IMR-90 (cell line): ENCODE results near the gene ARHGEF1. TPM values are rescaled to one million over a fixed set of nuclear protein-coding genes. Genes with fewer than 3 reads are reported as not detected.

ENCODE experiments used
- ATAC-seq: fragments of 200-7000 bp; cut with Tn5 transposase; 2 replicates; pipeline ENCODE4 v1.9.1; 2020; ENCODE audit warnings: low read depth, mild to moderate bottlenecking, moderate library complexity
- BruUV-seq: library from RNA; stranded (reverse); fragments of 400-500 nt; replicated peaks from 2 replicates; lab custom pipeline; 2021; lab: Mats Ljungman, UMichigan
- CTCF ChIA-PET: fragments of 300-600 bp; formaldehyde crosslinking; extraction: SDS; loops from one replicate; lab custom pipeline; 2021; ENCODE audit warnings: antibody characterized with exemption; lab: Yijun Ruan, JAX
- POLR2A ChIA-PET: fragments of 300-600 bp; sonication (Branson Sonifier 250); formaldehyde crosslinking; loops from one replicate; lab custom pipeline; 2022; ENCODE audit warnings: antibody characterized with exemption; ENCODE audit not compliant: unreplicated experiment; lab: Charles Lee
- DNase-seq: peaks from one replicate; pipeline ENCODE4 v3.0.0; 2013
- H2AFZ ChIP-seq: replicated peaks from 2 replicates; pipeline ENCODE3; 2013; ENCODE audit warnings: low read length, mild to moderate bottlenecking; ENCODE audit not compliant: poor library complexity
- H2AK5ac ChIP-seq: 2 replicates; pipeline ENCODE4 v1.6.1; 2013; ENCODE audit warnings: low read depth, low read length, inconsistent platforms
- H2AK9ac ChIP-seq: replicated peaks from 2 replicates; pipeline ENCODE3; 2013; ENCODE audit warnings: mild to moderate bottlenecking, low read depth, low read length, moderate library complexity; ENCODE audit not compliant: poor library complexity
- H2BK120ac ChIP-seq: 2 replicates; pipeline ENCODE4 v1.6.1; 2013; ENCODE audit warnings: low read depth, low read length, inconsistent platforms
- H2BK15ac ChIP-seq: 3 replicates; pipeline ENCODE4 v1.6.1; 2013; ENCODE audit warnings: low read depth, low read length, inconsistent platforms
- H2BK20ac ChIP-seq: 2 replicates; pipeline ENCODE4 v1.6.1; 2013; ENCODE audit warnings: low read depth, mild to moderate bottlenecking, inconsistent platforms, low read length, moderate library complexity
- H2BK5ac ChIP-seq: 2 replicates; pipeline ENCODE4 v1.6.1; 2013; ENCODE audit warnings: mild to moderate bottlenecking, low read depth, low read length, inconsistent platforms; ENCODE audit not compliant: poor library complexity, severe bottlenecking
- H3K14ac ChIP-seq: replicated peaks from 2 replicates; pipeline ENCODE4 v1.6.1; 2013; ENCODE audit warnings: low read depth, low read length, inconsistent platforms
- H3K18ac ChIP-seq: 2 replicates; pipeline ENCODE4 v1.6.1; 2013; ENCODE audit warnings: low read depth, low read length, control low read depth
- H3K23ac ChIP-seq: 2 replicates; pipeline ENCODE4 v1.6.1; 2013; ENCODE audit warnings: low read depth, low read length, inconsistent platforms
- H3K27ac ChIP-seq: 2 replicates; pipeline ENCODE4 v1.5.1; 2013; ENCODE audit warnings: mild to moderate bottlenecking, control low read depth, low read length; ENCODE audit not compliant: insufficient read depth
- H3K27me3 ChIP-seq: 2 replicates; pipeline ENCODE4 v1.6.1; 2013; ENCODE audit warnings: low read length; ENCODE audit not compliant: control insufficient read depth, insufficient read depth
- H3K36me3 ChIP-seq: 2 replicates; pipeline ENCODE4 v1.6.1; 2013; ENCODE audit warnings: low read length, mixed read lengths; ENCODE audit not compliant: control insufficient read depth, insufficient read depth
- H3K4ac ChIP-seq: 2 replicates; pipeline ENCODE4 v1.6.1; 2013; ENCODE audit warnings: low read depth, low read length, inconsistent platforms
- H3K4me1 ChIP-seq: 2 replicates; pipeline ENCODE4 v1.6.1; 2013; ENCODE audit warnings: low read length, mixed read lengths; ENCODE audit not compliant: control insufficient read depth, insufficient read depth
- H3K4me2 ChIP-seq: 2 replicates; pipeline ENCODE4 v1.6.1; 2013; ENCODE audit warnings: low read depth, mild to moderate bottlenecking, control low read depth, low read length, moderate library complexity
- H3K4me3 ChIP-seq: 2 replicates; pipeline ENCODE4 v1.5.1; 2013; ENCODE audit warnings: low read depth, mild to moderate bottlenecking, control low read depth, low read length, moderate library complexity; ENCODE audit not compliant: insufficient read depth
- H3K56ac ChIP-seq: 2 replicates; pipeline ENCODE4 v1.6.1; 2013; ENCODE audit warnings: low read length, inconsistent platforms; ENCODE audit not compliant: insufficient read depth; ENCODE audit errors: extremely low read depth
- H3K79me1 ChIP-seq, 2 experiments: 2 replicates each; pipeline ENCODE4 v1.6.1; 2013; ENCODE audit warnings: low read length in 2 of 2, inconsistent platforms in 1 of 2, low read depth in 1 of 2
- H3K9ac ChIP-seq: 2 replicates; pipeline ENCODE4 v1.6.1; 2013; ENCODE audit warnings: low read depth, low read length, control low read depth
- H3K9me1 ChIP-seq: 2 replicates; pipeline ENCODE4 v1.6.1; 2013; ENCODE audit warnings: low read length, inconsistent platforms; ENCODE audit not compliant: insufficient read depth
- H3K9me3 ChIP-seq: 2 replicates; pipeline ENCODE4 v1.6.1; 2013; ENCODE audit warnings: low read length; ENCODE audit not compliant: control insufficient read depth, insufficient read depth
- H4K20me1 ChIP-seq: 2 replicates; pipeline ENCODE4 v1.6.1; 2013; ENCODE audit warnings: low read length, inconsistent platforms; ENCODE audit not compliant: insufficient read depth
- H4K5ac ChIP-seq: 2 replicates; pipeline ENCODE4 v1.6.1; 2013; ENCODE audit warnings: mild to moderate bottlenecking, low read depth, low read length, control low read depth
- H4K8ac ChIP-seq, 2 experiments: 2 replicates each; pipeline ENCODE4 v1.6.1; 2013; ENCODE audit warnings: low read depth in 2 of 2, low read length in 2 of 2, control low read depth in 1 of 2, inconsistent platforms in 1 of 2
- H4K91ac ChIP-seq: 2 replicates; pipeline ENCODE4 v1.6.1; 2013; ENCODE audit warnings: low read depth, low read length, inconsistent platforms; ENCODE audit not compliant: insufficient read depth
- BHLHE40 ChIP-seq: fragments of 150-350 bp; IDR thresholded peaks from 2 replicates; pipeline ENCODE4 v1.6.1; 2016; ENCODE audit warnings: mild to moderate bottlenecking, low read depth, low read length
- CEBPB ChIP-seq: IDR thresholded peaks from 2 replicates; pipeline ENCODE4 v1.6.1; 2012; ENCODE audit warnings: low read depth, low read length, improper control_type of control experiment
- CTCF ChIP-seq: conservative IDR thresholded peaks from 2 replicates; pipeline ENCODE4 v1.5.1; 2012; ENCODE audit warnings: mild to moderate bottlenecking, low read depth, low read length, improper control_type of control experiment
- FOS ChIP-seq: fragments of 150-350 bp; IDR thresholded peaks from 2 replicates; pipeline ENCODE4 v1.6.1; 2016; ENCODE audit warnings: low read depth, low read length
- MAZ ChIP-seq: IDR thresholded peaks from 2 replicates; pipeline ENCODE4 v1.6.1; 2012; ENCODE audit warnings: low read depth, mild to moderate bottlenecking, low read length, improper control_type of control experiment, moderate library complexity, borderline replicate concordance
- NFE2L2 ChIP-seq: fragments of 150-350 bp; IDR thresholded peaks from 2 replicates; pipeline ENCODE4 v1.6.1; 2016; ENCODE audit warnings: low read depth, mild to moderate bottlenecking, low read length
- RAD21 ChIP-seq: IDR thresholded peaks from 2 replicates; pipeline ENCODE4 v1.6.1; 2012; ENCODE audit warnings: low read length, improper control_type of control experiment
- RFX5 ChIP-seq: IDR thresholded peaks from 2 replicates; pipeline ENCODE4 v1.8.0; 2012; ENCODE audit warnings: low read depth, mild to moderate bottlenecking, low read length, moderate library complexity
- WGBS, 2 experiments: methylation state at CpG; one replicate each; pipeline versions ENCODE4 v1.1.5 to v1.1.7; 2013; ENCODE audit warnings: missing lambda C conversion rate in 2 of 2; ENCODE audit not compliant: insufficient read length in 1 of 2; ENCODE audit errors: extremely low coverage in 2 of 2; 5-methylcytosine and 5-hydroxymethylcytosine counted together
- dilution Hi-C: fragments of 300-500 bp; cut with HindIII; formaldehyde crosslinking; loops from one replicate; pipeline ENCODE4 v1.14.3; 2018; ENCODE audit warnings: low sequenced_read_pairs; ENCODE audit not compliant: unreplicated experiment
- in situ Hi-C: fragments of 300-500 bp; cut with MboI; formaldehyde crosslinking; loops from 3 replicates; pipeline ENCODE4 v1.14.3; 2019; ENCODE audit warnings: low sequenced_read_pairs, inconsistent platforms, mixed read lengths
- intact Hi-C: fragments of 100-400 bp; cut with micrococcal nuclease; formaldehyde crosslinking; loops from 2 replicates; pipeline ENCODE4 v1.10.0; 2022
- polyA plus RNA-seq, 3 experiments: library from polyadenylated mRNA; depleted of rRNA; stranded (reverse); fragments of >200 nt; gene quantifications; 2 replicates each; pipeline ENCODE4 v1.2.3, GENCODE V29; 2012; ENCODE audit warnings: low replicate concordance in 1 of 3
- total RNA-seq: library from RNA; depleted of rRNA; stranded (reverse); fragments of >200 nt; gene quantifications from 2 replicates; pipeline ENCODE4 v1.2.3, GENCODE V29; 2012

Gene ARHGEF1
- total and polyA plus RNA-seq, 2 of the 4 experiments (the other 2 are of a cell fraction), result 11.5 to 47.1 TPM

GRCh38 chr19:41849067-41849466, 33.9 kb upstream of the ARHGEF1 start:
- Histone ChIP-seq H2AK9ac (no peak overlapping the region), H2BK20ac (no peak overlapping the region), H3K9ac (no peak overlapping the region), H3K4ac (no peak overlapping the region), H3K4me2 (no peak overlapping the region), H3K23ac (no peak overlapping the region), H3K18ac (no peak overlapping the region), H4K91ac (no peak overlapping the region), H3K9me3 (no peaks in the 10 kb centered on the region), H4K5ac (no peak overlapping the region), H3K4me1 (no peaks in the 10 kb centered on the region), H3K27ac (no peak overlapping the region), H2AK5ac (no peak overlapping the region), H3K56ac (no peak overlapping the region), H3K27me3 (peaks cover 40% of the 10 kb centered on the region), H4K20me1 (no peaks in the 10 kb centered on the region), H2BK5ac (no peak overlapping the region), H2BK120ac (no peak overlapping the region), H3K9me1 (no peaks in the 10 kb centered on the region), H4K8ac (no peak overlapping the region), H3K36me3 (no peaks in the 10 kb centered on the region), H3K4me3 (no peak overlapping the region), H3K79me1 (no peaks in the 10 kb centered on the region), H2BK15ac (no peak overlapping the region), H2AFZ (no peak overlapping the region), H3K14ac (no peak overlapping the region)
- ChIA-PET POLR2A (no interaction called here), CTCF (no interaction called here)
- BruUV-seq, result no TSS peak
- in situ Hi-C loops, result no loop called here
- no CpG with 5 or more reads among the region's 2 CpGs for WGBS, 2 experiments
- DNase-seq, result no peak
- intact Hi-C loops, result no loop called here
- ATAC-seq, result no peak
- dilution Hi-C loops, result no loop called here
- no peak for TF ChIP-seq FOS
- TF ChIP-seq CTCF, result no peak
- TF ChIP-seq CEBPB, result no peak
- TF ChIP-seq RAD21, result no peak
- TF ChIP-seq NFE2L2, result no peak
- TF ChIP-seq MAZ, result no peak
- peak; percentile 60 for TF ChIP-seq BHLHE40
- no peak for TF ChIP-seq RFX5
